Measurements from ENCODE around the gene GOLGA3.
"Not testable (repeated sequence)": the region's sequence is repeated elsewhere in the genome, so short reads cannot be mapped to it uniquely, and the experiment has no call there.

Gene GOLGA3

DNA sequence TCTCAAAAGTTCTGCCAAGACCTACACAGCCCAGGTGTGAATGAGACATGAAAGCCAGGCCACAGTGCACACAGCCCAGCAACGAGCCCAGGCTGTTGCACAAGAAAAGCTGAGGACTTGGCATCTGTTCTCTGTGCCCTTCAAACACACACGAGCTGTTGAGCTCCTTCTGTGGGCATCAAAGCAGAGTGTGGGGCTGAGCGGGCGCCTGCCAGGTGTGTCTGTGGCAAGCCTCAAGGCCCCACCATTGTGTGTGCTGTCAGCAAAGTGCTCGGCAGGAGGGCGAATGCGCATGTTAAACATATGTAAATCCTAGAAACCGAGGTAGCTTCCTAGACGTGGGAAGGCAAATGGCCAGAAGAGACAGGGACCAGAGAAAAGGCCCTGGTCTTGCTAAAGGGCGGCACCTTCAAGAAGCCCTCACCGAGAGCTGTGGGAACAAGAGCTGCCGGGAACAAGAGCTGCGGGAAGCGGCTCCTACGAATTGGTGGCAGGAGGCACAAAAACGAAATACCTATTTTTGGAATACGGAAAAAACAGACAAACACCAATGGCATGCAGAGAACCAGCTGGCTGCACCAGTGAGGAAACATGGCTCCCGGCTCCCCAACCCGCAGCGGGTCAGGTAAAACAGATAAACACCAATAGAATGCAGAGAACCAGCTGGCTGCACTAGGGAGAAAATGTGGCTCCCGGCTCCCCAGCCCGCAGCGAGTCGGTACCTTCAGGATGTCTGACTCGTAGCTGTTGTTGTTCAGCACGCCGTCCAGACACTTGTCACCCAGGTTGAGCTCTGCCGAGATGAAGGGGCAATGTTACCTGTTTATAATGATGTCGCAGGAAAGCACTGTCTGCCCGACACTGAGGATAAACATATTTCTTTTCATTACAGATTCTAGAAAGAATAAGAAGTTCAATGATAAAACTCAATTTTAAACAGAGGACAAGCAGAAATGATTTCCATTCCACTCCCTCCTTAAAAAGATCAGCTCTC lies 19.0 kb upstream of the GOLGA3 start:
- DNase-seq: no peak

DNA sequence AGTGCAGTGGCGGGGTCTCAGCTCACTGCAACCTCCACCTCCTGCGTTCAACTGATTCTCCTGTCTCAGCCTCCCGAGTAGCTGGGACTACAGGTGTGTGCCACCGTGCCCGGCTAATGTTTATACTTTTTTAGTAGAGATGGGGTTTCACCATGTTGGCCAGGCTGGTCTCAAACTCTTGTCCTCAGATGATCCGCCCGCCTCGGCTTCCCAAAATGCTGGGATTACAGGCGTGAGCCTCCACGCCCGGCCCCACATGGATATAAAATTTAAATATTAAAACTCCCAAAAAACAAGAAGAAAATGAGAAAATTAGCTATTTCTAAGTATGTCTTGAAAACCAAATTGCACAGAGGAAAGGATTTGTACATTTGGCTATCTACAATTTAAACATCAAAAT lies 16.0 kb upstream of the GOLGA3 start:
- not testable (repeated sequence) for DNase-seq

DNA sequence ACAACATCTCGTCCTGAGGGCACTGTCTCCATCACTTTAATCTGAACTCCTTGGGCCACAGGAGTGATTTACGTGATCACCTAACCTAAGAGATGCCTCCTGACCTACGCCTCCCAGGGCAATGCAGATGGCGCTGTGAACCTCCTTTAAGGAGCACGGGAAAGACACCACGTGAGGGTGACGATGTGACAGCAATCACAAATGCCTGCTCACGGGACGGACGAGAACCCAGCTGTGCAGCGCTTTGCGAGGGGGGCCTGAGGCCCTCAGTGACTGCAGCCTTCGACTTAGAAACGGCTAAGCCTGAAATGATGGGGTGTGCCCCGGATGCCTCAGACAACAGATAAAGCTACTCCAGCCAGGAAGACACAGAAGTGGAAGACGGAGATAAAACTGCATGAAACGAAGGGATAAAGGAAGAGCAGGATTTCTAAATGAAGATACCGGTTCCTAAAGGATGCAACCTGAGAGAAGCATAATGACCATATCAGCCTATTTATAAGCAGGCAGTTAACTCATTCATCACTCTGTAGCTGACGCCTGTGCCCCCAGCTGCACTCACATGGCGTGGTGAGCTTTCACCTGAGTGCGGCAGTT lies 13.9 kb upstream of the GOLGA3 start:
- no peak for DNase-seq

DNA sequence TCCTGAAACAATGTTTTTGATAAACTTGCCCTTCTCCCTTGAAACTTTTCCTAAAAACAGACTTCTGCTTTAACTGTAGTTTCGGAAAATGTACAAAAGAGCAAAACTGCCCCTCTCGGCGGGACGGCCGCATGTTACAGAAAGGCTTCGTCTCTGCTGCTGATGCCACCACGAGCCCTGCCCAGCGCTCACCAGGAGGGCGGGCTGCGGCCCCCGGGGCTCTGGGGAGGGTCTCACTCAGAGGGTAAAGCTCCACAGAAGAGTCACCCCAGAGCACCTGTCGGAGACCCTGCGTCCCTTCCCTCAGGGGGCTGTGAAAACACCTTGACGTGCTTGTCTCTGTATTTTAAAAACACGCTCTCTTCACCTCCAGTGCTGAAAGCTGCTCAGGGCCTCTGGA lies 12.5 kb upstream of the GOLGA3 start:
- DNase-seq: no peak

DNA sequence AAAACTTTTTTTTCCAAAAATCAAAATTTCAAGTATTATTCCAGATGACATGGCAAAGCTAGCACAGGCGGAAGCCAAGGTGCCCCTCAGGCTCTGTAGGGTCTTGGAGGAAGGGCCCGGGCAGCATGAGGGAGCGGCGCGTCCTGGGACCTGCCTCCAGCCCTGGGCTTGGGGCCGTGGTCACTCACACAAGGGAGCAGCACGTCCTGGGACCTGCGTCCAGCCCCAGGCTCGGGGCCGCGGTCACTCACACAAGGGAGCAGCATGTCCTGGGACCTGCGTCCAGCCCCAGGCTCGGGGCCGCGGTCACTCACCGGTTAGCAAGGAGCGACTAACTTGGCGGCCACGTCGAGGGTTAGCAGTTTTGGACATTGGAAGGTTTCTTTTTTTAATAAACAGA lies 11.9 kb upstream of the GOLGA3 start:
- DNase-seq: no peak

DNA sequence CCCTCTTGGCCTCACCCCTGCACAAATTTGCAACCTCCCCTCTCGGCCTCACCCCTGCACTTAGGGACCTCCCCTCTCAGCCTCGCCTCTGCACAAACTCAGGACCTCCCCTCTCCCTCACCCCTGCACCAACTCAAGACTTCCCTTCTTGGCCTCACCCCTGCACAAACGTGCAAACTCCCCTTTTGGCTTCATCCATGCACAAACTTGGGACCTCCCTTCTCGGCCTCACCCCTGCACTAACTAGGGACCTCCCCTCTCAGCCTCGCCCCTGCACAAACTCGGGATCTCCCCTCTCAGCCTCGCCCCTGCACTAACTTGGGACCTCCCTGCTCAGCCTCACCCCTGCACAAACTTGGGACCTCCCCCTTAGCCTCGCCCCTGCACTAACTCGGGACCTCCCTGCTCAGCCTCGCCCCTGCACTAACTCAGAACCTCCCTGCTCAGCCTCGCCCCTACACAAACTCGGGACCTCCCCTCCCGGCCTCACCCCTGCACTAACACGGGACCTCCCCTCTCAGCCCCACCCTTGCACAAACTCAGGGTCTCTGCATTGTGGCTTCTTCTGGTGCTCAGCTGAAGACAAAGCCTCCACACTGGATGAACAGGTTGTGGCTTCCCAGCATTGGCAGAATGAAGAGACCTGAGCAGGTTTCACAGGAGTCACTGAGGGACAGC lies 11.0 kb upstream of the GOLGA3 start:
- no peak for DNase-seq

DNA sequence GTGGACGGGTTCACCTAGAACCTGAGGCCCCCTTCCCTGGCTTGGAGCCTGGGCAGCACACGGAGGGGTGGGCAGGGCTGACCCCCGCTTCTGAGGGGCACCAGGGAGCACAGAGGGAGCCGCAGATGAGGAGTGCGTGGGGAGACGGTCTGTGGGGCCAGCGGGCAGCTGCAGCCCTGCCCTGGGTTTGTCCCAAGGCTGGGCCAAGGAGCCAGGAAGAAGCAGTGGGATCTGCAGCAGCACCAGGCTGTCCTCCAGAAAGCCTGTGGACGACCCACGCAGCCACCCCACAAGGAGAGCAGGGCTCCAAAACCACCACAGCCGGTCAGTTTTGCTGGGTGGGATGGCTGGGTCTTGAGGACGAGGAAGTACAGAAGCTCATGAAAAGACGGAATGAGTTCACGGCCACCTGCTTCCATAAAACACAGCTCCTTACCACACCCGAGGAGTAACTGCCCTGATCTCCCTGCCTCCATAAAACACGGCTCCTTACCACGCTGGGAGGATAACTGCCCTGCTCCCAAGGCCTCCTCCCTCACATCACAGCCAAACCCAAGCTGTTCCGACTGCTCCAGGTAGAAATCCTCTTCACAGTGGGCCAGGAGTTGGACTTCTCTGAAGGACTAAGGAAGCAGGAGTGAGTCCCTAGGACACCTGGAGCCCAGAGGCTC lies 9.9 kb upstream of the GOLGA3 start:
- no peak for DNase-seq

DNA sequence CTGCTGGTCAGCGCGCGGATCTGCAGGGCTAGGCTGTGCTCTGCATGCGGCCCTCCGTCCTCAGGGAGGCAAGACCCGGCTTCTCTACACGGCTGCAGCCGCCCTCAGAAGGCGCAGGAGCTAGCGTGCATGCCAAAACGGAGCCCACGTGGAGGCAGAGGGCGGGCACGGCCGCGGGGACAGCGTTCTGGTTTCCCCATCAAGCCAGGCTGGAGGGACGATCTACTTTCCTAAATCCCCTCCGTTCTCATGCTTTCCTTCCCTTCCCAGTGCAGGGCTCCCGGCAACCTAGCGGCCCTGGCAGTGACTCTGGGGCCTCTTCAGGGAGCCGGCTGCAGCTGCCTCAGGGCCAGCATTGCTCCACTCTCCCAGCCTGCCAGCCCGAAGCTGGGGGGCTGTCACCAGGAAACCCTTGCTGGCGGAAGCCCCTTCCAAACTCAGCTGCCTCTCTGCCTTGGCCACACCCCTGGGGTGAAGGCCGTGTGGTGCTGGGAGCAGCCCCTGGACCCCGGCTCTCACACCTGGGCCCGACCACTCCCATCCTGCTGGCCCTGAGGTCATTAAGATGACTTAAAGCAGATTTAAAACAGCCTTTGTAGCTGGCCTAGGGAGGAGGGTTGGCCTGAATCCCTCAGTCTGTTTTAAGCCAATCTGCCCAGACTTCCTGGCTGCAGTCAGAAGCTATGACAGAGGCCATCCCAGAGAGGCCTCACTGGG lies 9.2 kb upstream of the GOLGA3 start:
- DNase-seq: no peak

DNA sequence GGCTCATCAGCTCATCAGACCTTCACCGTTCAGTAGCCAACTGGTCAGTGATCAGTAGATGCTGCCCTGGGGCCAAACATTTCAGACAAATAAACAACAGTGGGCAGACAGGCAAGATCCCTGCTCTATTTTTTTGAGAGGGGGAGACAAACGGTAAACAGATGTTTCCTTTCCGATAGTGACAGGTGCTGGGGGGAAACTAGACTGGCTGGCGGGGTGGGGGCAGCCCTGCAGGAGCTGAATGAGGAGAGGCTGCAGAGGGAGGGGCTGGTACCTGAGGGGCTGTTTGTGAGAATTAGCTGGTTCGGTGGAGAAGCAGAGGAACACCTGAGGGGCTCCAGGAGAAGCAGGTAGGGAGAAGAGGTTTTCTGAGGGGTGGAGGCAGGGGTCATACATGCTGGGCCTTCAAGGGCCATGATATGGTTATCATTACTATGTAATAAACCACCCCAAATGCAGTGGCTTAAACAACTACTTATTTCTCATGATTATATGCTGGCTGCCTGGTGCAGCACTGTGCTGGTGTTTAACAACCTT lies 8.2 kb upstream of the GOLGA3 start:
- DNase-seq: no peak

DNA sequence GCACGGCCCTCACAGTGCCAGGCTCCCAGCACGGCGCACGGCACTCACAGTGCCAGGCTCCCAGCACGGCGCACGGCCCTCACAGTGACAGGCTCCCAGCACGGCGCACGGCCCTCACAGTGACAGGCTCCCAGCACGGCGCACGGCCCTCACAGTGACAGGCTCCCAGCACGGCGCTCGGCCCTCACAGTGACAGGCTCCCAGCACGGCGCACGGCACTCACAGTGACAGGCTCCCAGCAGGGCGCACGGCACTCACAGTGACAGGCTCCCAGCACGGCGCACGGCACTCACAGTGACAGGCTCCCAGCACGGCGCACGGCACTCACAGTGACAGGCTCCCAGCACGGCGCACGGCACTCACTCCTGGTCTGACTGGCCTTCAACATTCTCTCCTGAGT lies 7.6 kb upstream of the GOLGA3 start:
- not testable (repeated sequence) for DNase-seq

DNA sequence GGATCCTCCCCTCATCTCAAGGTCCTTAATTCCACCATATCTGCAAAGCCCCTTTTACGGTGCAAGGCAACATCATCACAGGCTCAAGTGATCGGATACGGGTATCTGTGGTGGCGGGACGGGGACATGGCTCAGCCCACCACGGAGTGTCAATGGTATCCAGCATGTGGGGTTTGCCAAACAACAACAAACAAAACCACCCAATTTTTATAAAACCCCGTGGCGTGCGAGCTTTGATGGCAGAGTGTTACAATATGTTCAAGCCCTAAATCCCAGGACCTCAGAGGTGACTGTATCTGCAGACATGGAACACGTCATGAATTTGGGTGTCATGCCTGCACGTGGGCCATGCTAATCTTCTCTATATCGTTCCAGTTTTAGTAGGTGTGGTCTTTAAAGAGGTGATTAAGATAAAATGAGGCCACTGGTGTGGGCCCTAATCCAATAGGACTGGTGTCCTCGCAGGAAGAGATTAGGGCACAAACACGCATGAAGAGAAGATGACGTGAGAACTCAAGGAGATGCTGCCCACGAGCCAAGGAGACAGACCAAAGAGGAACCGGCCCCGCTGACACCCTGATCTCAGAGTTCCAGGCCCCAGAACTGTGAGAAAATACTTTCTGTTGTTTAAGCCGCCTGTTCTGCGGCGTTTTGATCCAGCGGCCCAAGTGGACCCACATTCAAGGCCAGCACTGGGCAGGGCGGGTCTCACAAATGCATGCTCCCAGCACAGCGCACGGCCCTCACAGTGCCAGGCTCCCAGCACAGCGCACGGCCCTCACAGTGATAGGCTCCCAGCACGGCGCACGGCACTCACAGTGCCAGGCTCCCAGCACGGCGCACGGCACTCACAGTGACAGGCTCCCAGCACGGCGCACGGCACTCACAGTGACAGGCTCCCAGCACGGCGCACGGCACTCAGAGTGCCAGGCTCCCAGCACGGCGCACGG lies 6.7 kb upstream of the GOLGA3 start:
- no peak for DNase-seq

DNA sequence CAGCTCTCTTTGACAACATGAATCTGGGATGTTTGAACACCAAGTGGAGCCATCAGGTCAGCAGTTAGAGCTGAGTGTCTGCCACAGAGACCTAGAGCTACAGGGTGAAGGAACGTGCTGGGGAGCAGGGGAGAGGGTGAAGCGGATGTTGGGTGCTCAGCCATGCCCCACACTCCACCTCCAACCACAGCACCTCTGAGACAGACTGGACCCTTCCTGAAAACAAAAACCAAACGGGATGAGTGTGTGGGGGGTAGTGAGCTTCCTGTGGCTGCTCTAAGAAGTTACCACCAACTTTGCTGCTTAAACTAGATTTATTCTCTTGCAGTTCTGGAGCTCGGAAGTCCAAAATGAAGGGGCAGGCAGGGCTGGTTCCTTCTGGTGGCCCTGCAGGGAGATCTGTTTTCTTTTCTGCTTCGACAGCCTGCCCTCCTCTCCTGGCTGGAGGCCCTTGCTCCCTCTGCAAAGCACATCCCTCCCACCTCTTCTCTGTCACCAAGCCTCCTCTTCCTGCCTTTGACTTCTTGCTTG lies 5.6 kb upstream of the GOLGA3 start:
- DNase-seq: no peak

DNA sequence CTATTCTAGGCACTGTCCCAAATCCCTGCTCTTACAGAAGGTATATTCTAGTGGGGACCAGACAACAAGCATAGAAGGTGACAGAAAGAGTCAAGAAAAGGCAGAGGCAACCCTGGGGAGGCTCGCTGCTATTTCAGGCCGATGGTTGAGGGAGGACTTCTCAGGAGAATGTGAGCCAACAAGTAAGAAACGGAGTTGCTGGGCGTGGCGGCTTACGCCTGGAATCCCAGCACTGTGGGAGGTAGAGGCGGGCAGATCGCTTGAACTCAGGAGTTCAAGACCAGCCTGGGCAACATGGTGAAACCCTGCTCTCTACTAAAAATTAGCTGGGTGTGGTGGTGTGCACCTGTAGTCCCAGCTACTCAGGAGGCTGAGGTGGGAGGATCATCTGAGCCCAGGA lies 4.7 kb upstream of the GOLGA3 start:
- no peak for DNase-seq

DNA sequence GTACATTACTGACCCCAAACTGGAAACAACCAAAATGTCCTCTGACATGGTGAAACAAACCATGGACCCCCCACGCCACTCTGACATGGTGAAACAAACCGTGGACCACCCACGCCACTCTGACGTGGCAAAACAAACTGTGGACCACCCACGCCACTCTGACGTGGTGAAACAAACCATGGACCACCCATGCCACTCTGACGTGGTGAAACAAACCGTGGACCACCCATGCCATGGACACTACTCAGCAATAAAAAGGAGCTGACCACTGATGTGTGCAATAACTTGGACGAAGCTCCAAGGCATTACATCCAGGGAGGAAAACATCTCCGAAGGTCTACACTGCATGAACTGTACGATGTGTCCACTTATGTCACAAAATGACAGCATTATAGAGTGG lies 3.1 kb upstream of the GOLGA3 start:
- DNase-seq: no peak

DNA sequence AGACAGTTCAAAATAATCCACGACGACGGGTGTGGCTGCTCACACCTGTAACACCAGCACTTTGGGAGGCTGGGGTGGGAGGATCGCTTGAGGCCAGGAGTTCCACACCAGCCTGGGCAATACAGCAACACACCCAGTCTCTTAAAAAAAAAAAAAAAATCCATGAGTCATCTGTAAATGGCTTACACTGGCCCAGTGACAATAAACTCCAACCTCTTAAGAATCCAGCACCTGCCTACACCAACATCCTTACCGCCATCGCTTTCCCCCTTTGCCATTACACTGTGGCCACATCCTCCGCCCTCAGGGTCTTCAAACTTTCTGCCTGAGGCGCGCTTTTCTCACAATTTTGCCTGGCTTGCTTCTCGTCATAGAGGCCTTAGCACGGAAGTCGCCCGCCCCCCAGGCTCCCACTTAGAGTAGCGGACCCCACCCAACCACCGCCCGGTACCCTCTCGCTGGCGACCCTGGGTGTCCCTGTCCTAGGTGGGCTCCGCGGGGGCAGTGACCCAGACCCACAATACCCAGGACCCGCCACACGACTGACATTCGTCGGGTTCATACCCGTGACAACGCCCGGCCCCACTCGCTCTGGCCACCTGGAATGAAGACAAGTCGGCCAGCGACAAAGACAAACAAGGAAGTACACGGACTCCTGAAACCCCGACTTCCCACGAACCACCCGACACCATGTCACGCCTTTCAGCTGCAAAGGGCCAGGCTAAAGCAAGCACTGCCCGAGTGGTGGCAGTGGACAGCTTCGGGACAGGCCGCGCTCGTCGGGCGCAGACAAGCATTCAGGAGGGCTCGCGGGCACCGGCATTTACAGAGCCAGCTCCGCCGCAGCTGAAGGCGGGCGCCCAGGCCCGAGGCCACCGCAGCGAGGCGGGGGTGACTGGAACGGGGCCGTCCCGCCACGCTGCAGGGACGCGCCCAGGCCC lies 636 bp downstream of the GOLGA3 start:
- no peak for DNase-seq

DNA sequence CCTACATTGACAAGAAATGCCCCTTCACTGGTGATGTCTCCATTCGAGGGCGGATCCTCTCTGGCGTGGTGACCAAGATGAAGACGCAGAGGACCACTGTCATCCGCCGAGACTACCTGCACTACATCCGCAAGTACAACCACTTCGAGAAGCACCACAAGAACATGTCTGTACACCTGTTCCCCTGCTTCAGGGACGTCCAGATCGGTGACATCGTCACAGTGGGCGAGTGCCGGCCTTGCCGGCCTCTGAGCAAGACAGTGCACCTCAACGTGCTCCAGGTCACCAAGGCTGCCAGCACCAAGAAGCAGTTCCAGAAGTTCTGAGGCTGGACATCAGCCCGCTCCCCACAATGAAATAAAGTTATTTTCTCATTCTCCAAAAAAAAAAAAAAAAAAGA lies 2.8 kb downstream of the GOLGA3 start:
- DNase-seq: no peak

DNA sequence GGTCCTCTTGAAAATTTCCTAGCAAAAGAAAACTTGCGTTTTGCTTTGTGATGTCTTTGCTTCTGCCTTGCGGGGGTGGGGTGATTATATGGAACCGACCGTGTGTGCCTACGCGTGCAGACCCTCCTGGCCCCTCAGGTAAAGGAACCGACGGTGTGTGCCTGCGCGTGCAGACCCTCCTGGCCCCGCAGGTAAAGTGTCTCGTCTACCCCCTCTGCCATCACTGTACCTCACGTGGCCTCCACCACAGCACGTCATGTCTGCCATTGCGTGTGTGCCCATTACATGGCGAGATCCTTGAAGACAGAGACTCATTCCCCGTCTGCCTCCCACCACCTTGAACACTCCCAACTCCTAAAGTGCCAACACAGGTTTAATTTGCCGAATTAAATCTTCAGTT lies 3.6 kb downstream of the GOLGA3 start:
- no peak for DNase-seq

DNA sequence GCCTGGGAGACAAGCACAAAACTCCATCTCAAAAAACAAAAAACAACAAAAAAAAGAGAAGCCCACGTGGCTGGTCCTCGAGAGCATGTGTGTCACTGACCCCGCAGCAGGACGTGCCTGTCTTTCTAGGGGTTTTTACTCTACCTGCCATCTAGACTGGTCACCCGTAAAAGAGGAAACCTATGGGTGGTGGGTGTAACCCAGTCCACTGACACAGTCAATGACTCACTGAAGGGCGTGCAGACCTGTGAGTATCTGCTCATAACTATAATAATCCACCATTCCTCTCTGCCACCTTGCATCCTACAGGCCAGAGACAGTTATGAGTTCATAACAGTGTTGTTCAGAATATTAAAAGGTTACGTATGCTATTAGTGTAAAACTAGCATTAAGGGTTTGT lies 4.6 kb downstream of the GOLGA3 start:
- no peak for DNase-seq

DNA sequence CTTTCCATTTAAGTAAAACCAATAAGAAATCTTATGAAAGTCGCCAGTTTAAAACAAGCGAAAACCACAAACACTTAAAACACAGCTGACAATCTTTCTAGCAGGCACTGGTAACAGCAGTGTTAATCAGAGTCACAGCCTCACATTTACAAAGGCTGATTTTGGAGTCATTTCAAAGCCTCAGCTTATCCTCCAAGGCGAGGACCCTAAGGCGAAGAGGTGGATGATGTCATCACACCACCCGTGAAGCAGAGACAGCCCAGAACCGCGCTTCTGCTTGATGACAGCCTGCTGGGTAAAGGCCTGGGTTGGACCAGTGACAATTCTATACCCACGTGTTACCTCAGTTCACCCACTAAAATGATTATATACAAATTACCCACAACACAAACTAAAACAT lies 10.1 kb downstream of the GOLGA3 start:
- DNase-seq: no peak

DNA sequence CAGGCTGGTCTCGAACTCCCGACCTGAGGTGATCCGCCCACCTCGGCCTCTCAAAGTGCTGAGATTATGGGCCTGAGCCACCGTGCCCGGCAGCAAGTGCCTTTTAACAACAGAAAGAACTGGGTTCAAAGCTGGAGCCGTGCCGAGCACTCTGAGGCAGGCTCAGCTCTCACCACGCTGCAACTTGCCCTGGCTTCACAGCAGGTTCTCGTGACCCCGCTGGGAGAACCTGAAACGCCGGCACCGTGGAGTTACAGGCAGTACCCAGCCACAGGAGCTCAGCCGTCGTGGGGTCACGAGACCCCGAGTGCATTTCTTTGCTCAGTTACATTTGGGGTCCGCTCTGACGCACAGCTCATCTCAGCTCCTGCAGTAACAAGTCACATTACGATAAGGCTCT lies 14.4 kb downstream of the GOLGA3 start:
- DNase-seq: no peak

Data from GF-D8 (cell line).